GM19328 (cell line): Measurements from ENCODE around the gene CALML5.

Experiments used
- ATAC-seq: cut with Tn5 transposase; IDR thresholded peaks from one replicate; pipeline ENCODE4 v1.9.1; 2021; ENCODE audit warnings: mild to moderate bottlenecking, moderate library complexity; ENCODE audit not compliant: unreplicated experiment

CALML5 gene, protein sequence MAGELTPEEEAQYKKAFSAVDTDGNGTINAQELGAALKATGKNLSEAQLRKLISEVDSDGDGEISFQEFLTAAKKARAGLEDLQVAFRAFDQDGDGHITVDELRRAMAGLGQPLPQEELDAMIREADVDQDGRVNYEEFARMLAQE

DNA sequence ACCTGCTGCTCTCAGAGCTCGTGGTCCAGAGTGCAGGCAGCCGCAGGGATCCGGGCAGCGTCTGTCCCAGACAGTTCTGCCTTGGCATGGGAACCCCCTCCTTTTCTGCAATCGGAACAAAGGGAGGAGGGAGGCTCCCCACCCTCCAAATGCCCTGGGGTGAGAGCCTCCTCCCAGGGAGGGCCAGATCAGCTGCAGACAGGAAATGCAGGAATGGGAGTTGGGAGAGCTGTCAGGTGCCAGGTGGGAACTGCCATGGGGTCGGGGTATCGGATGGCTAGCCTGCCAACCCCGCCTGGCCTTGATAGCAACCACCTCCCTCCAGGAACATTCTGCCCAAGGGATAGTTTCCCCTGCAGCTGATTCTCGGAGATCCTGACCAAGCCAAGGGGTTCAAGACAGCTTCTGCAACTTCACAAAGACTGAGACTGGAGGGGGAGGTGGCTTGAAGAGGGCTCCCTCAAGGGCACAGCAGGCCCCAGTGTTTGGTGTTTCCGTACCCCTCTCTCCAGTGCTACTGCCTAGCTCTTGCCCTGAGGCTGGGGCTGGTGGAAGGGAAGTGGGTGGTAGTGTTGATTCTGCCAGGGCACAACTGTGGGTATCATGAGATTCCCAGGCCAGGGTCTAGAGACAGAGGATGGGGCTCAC is at the start of gene CALML5:
Gene CALML5, minus strand, starts transcription at position 78 of the 648 bp plus-strand sequence. CDS start 132 bp downstream, outside the sequence.
- no peak for ATAC-seq

DNA sequence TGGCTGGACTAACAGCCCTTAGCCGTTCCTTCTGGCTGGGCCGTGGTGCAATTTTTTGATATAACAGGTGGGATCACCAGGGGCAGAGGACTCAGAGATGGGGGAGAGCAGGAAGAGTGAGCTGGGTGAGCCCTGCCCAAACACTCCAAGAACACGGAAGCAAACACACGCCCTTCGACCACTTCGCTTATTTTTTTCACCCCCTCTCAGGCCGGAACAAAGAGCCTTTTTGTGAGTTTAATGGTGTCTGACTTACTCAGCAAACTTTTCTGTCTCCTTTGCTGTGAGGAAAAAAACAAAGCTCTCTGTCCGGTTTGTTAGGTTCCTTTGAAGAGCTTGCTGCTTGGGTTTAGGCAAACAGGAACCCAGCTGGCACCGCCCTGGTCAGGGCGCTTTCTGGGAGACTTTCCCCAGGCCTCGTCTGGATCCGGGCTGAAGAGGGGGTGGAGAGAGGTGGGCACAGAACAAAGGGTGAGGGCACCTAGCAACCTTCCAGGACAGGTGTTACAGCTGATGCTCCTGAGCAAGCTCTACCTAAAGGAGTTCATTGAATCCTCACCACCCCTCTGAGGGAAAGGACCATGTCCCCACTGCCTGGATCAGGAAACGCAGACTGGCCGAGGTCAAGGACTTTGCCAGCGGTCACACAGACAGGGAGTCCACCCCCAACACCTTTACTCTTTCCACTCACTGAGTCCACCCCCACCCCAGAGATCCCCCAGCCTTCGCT is 48.7 kb upstream of the CALML5 start:
- ATAC-seq: no peak

- ATAC-seq: no peak
Measured at GRCh38 chr10:5547681-5547930, 48.2 kb upstream of the CALML5 start.

- no peak for ATAC-seq
Measured at GRCh38 chr10:5546891-5547680, 47.7 kb upstream of the CALML5 start.

- no peak for ATAC-seq
Measured at GRCh38 chr10:5545778-5546710, 46.7 kb upstream of the CALML5 start.

DNA sequence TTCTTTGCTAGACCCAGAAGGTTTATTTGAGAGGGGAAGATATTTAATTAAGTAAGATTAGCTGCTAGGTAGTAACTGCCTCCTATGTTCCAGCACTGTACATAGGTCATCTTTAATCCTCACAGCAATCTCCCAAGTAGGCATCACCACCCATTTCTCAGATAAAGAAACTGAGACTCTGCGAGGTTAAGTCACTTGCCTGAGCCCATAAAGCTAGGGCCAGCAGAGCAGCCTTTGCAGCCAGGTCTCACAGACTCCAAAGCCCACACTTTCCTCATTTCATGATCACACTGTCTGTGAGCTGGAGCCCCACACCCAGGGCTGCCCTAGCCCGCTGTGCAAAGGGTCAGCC is 46.0 kb upstream of the CALML5 start:
- no peak for ATAC-seq

DNA sequence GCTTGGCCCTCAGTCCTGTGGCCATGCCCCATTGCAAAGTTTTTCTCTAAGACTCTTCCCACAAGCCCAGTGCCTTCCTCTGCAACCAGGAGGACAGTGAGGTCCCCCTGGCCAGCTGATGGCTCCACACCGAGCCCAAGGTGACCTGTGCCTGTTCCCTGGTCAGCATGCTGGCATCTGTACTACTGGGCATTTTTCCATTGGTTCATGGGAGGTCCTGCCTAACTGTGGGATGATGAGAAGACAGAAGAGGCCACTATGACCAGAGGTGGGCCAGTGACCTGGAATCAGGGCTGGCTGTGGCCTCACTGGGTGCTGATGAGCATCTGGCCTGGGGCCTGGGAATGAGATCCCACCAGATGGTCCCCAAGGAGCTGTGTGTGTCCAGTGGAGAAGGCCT is 45.6 kb upstream of the CALML5 start:
- ATAC-seq: no peak

GRCh38 chr10:5544216-5544805 is 44.9 kb upstream of the CALML5 start:
- no peak for ATAC-seq

DNA sequence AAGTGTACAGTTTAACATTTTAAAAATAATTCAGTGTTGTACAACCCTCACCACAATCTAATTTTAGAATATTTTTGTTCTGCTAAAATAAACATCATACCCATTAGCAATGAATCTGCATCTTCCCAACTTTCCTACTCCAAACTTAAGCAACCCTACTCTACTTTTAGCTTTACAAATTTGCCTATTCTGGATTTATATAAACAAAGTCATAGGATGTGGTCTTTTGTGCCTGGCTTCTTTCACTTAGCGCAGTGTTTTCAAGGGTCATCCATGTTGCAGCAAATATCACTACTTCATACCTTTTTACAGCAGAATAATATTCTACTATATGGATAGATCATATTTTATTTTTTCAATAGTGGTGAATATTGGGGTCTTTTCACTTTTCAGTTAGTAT is 44.3 kb upstream of the CALML5 start:
- ATAC-seq: no peak

DNA sequence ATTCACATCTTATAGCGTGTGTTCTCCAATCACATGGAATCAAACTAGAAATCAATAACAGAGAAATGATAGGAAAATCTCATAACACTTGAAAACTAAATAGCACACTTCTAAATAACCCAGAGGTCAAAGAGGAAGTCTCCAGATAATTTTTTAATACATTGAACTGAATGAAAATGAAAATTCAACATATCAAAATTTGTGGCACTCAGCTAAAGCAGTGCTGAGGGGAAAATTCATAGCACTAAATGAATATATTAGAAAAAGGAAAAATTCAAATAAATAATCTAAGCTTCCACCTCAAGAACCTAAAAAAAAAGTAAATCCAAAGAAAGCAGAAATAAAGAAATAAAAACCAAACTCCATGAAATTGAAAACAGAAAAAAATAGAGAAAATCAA is 42.7 kb upstream of the CALML5 start:
- no peak for ATAC-seq

- ATAC-seq: no peak
Measured at GRCh38 chr10:5540891-5541290, 41.5 kb upstream of the CALML5 start.

- no peak for ATAC-seq
Measured at GRCh38 chr10:5540080-5540479, 40.7 kb upstream of the CALML5 start.

DNA sequence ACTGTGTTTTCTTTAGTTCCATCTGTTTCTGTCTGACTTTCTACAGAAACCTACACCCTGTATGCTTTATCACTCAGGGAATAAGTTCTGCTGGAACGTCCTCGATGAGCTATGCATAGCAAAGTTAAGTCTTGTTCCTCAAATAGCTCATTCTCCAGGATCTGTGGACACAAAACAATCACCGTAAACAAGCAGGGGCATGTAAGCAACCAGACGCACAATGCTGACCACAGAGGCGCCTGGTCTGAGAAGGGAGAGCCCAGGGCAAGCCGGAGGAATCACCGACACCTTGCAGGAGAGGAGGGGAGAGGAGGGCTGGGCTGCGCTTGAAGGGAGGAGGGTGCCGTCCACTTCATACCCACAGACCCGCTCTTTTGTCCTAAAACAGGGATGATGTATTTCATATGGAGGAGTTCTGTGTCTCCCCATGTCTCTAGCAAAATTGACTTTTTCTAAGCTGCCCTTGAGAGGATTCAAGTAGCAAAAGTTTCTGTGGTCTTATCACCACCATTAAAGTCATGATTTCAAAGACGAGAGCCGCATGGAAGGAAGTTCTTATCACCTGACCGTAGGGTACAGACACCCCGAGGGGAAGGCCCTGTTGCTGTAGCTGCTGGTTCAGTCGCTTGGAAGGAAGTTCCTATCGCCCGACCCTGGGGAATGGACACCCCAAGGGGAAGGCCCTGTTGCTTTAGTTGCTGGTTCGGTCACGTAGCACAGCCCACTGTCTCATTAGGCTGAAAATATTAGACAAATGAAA is 39.7 kb upstream of the CALML5 start:
- ATAC-seq: no peak

DNA sequence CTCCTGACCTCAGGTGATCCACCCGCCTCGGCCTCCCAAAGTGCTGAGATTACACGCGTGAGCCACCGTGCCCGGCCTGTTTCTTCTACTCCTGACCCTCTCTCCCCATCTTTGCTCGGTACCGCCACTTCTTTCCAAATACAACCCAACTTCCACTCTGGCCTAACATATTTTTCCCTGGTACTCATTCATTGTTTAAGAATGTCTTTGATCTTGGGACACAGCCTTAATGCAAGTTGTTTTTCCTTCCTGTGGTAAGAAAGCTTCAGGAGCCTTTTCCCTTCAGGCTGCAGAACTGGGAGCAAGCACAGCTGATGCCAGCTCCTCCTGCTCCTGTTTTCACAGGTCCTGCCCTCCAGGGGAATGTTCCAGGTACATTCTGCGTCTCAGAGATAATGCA is 39.1 kb upstream of the CALML5 start:
- ATAC-seq: no peak

DNA sequence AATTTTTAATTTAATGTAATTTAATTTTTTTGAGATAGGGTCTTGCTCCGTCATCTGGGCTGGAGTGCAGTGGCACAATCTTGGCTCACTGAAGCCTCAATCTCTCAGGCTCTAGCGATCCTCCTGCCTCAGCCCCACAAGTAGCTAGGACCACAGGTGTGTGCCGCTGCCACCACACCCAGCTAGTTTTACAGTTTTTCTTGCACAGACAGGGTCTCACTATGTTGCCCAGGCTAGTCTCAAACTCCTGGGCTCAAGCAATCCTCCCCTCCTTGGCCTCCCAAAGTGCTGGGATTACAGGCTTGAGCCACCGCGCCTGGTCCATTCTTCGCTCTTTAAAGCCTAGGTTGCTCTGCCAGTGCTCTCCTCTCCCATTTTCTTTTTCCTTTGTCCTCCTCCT is 38.3 kb upstream of the CALML5 start:
- no peak for ATAC-seq

DNA sequence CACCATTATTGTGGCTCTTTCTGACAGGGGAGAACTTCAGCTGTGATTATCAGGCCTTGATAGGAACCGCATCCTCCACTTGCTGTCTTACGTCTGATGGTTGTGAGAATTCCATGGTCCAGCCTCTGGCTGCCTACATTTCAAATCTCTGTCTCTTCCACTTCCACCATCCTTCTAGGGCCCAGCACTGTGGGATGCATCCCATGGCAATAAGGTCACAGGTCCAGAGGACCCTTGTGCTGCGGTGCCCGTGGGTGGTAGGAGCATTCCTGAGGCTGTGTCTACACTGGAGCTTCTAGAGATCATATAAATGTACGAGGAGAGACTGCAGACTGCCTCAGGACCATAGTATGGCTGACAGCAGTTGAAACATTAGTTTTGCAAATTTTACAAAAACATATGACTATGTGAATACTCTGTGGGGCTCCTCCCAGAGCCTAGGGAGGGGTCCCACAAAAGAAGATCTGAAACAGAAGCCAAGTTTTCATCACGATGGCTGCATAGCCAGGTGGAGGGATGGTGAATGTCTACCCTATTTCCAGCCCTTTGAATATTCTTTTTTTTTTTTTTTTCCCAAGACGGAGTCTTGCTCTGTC is 37.2 kb upstream of the CALML5 start:
- ATAC-seq: no peak

DNA sequence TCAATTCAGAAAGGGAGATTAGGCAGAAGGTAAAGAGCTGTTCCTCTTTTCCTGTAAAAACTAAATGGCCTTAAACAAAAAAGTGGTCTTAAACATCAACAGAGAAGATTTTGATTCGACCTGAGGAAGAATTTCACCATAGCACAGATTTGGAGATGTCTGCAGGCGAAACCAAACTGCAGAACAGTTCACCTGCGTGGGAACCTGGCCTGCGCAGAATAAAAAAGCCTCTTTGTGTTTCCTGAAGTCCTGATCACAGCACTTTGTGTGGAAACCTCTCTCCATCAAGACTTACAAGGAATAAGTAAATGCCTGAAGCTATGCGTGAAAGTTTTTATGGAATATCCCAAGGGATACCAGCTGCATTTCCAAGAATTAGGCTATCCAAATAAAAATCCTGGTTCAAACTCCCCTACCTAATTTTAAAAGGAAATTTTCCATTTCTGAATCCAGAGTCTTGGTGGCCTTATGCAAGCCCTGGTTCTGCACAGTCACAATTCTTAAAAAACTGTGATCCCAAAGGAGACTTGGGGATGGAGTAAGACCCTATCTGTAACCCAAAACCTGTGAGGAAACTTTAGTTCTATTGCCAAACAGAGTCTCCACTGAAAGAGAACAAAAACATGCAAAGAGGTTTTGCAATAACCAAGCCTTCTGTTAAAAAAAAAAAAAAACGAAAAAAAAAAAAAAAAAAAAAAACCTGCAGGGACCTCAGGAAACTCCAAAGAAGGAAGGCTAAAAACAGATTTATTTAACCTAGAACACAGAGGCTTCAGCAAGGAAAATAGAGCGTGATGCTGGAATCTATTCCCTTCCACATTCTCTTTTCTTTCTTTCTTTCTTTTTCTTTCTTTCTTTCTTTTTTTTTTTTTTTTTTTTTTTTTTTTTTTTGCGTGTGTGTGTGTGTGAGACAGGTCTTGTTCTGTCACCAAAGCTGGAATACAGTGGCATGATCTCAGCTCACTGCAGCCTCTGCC is 35.8 kb upstream of the CALML5 start:
- ATAC-seq: no peak
